ENCODE results near the gene PRPF18.
A peak's percentile ranks its signal among the peaks of the same experiment; 100 is the strongest.

PRPF18 gene

GRCh38 chr10:13563481-13564445 lies 23.0 kb upstream of the PRPF18 start:
- TF ChIP-seq CTCF (conservative IDR thresholded peaks at IDR 0.05; ENCODE audit: low read depth, low read length), result no peak
- no peak for DNase-seq (ENCODE audit: low read depth)
- no peak overlapping the region for H3K4me3 ChIP-seq (ENCODE audit: low read depth, low read length)

- TF ChIP-seq CTCF (conservative IDR thresholded peaks at IDR 0.05; ENCODE audit: low read depth, low read length), result no peak
- H3K4me3 ChIP-seq (ENCODE audit: low read depth, low read length), result no peak overlapping the region
- no peak for DNase-seq (ENCODE audit: low read depth)
Measured at GRCh38 chr10:13564576-13564975, 22.2 kb upstream of the PRPF18 start.

- no peak overlapping the region for H3K4me3 ChIP-seq (ENCODE audit: low read depth, low read length)
- DNase-seq (ENCODE audit: low read depth), result peak; percentile 10
- TF ChIP-seq CTCF (conservative IDR thresholded peaks at IDR 0.05; ENCODE audit: low read depth, low read length), result no peak
Measured at GRCh38 chr10:13567030-13567429, 19.7 kb upstream of the PRPF18 start.

GRCh38 chr10:13571541-13571940 lies 15.2 kb upstream of the PRPF18 start:
- TF ChIP-seq CTCF (conservative IDR thresholded peaks at IDR 0.05; ENCODE audit: low read depth, low read length), result no peak
- no peak for DNase-seq (ENCODE audit: low read depth)
- H3K4me3 ChIP-seq (ENCODE audit: low read depth, low read length), result no peak overlapping the region

- no peak overlapping the region for H3K4me3 ChIP-seq (ENCODE audit: low read depth, low read length)
- no peak for TF ChIP-seq CTCF (conservative IDR thresholded peaks at IDR 0.05; ENCODE audit: low read depth, low read length)
- no peak for DNase-seq (ENCODE audit: low read depth)
Measured at GRCh38 chr10:13573960-13574359, 12.8 kb upstream of the PRPF18 start.

GRCh38 chr10:13585195-13585751 lies 1.5 kb upstream of the PRPF18 start:
- DNase-seq (ENCODE audit: low read depth), result no peak
- TF ChIP-seq CTCF (conservative IDR thresholded peaks at IDR 0.05; ENCODE audit: low read depth, low read length), result no peak
- H3K4me3 ChIP-seq (ENCODE audit: low read depth, low read length), result no peak overlapping the region
